Osteocyte (in vitro differentiated cells): ENCODE data around the gene UBE2U. TPM values are rescaled to one million over a fixed set of nuclear protein-coding genes. Genes with fewer than 3 reads are reported as not detected.

Experiments used
- DNase-seq: peaks from one replicate; pipeline ENCODE4 v3.0.0; 2021; ENCODE audit warnings: mixed read lengths; ENCODE audit not compliant: unreplicated experiment; ENCODE audit errors: extremely low spot score
- H3K27ac Mint-ChIP-seq: one replicate; pipeline ENCODE4 v1.8.0; 2021; ENCODE audit warnings: mild to moderate bottlenecking, mixed read lengths; ENCODE audit not compliant: unreplicated experiment
- H3K27me3 Mint-ChIP-seq: one replicate; pipeline ENCODE4 v1.8.0; 2021; ENCODE audit warnings: mixed read lengths; ENCODE audit not compliant: unreplicated experiment
- H3K36me3 Mint-ChIP-seq: one replicate; pipeline ENCODE4 v1.8.0; 2021; ENCODE audit warnings: mixed read lengths; ENCODE audit not compliant: unreplicated experiment
- H3K4me1 Mint-ChIP-seq: one replicate; pipeline ENCODE4 v1.8.0; 2021; ENCODE audit warnings: mixed read lengths; ENCODE audit not compliant: unreplicated experiment
- H3K4me3 Mint-ChIP-seq: one replicate; pipeline ENCODE4 v1.8.0; 2021; ENCODE audit warnings: mild to moderate bottlenecking, moderate library complexity, mixed read lengths; ENCODE audit not compliant: unreplicated experiment
- H3K9me3 Mint-ChIP-seq: one replicate; pipeline ENCODE4 v1.8.0; 2021; ENCODE audit warnings: mixed read lengths; ENCODE audit not compliant: unreplicated experiment
- CTCF ChIP-seq: fragments of 200-600 bp; sonication (generic); IDR thresholded peaks from 2 replicates; pipeline ENCODE4 v1.5.0; 2021; ENCODE audit warnings: antibody characterized with exemption, mild to moderate bottlenecking, moderate library complexity
- total RNA-seq: library from RNA; stranded (reverse); gene quantifications from 2 replicates; pipeline ENCODE4 v1.2.1, GENCODE V29; 2021

Gene UBE2U
- total RNA-seq, 1 donor from 2014 or later: not detected

GRCh38 chr1:64265141-64265540, 61.7 kb downstream of the UBE2U start:
- Mint-ChIP-seq H3K27me3 (peaks cover 55% of the 10 kb centered on the region), H3K4me1 (no peaks in the 10 kb centered on the region), H3K27ac (no peak overlapping the region), H3K36me3 (no peaks in the 10 kb centered on the region), H3K4me3 (no peak overlapping the region), H3K9me3 (no peaks in the 10 kb centered on the region)
- DNase-seq: no peak
- no peak for TF ChIP-seq CTCF

- Mint-ChIP-seq H3K9me3 (no peaks in the 10 kb centered on the region), H3K4me1 (no peaks in the 10 kb centered on the region), H3K4me3 (no peak overlapping the region), H3K27ac (no peak overlapping the region), H3K27me3 (peaks cover 40% of the 10 kb centered on the region), H3K36me3 (no peaks in the 10 kb centered on the region)
- TF ChIP-seq CTCF: no peak
- no peak for DNase-seq
These were observed 63.6 kb downstream of the UBE2U start for GRCh38 chr1:64266991-64267390.

GRCh38 chr1:64268653-64269557, 65.5 kb downstream of the UBE2U start:
- no peak for DNase-seq
- H3K4me3 Mint-ChIP-seq: no peak overlapping the region
- H3K27me3 Mint-ChIP-seq: peaks cover 25% of the 10 kb centered on the region
- no peaks in the 10 kb centered on the region for H3K36me3 Mint-ChIP-seq
- H3K4me1 Mint-ChIP-seq: no peaks in the 10 kb centered on the region
- TF ChIP-seq CTCF: peak; percentile 88
- H3K9me3 Mint-ChIP-seq: no peaks in the 10 kb centered on the region
- no peak overlapping the region for H3K27ac Mint-ChIP-seq

GRCh38 chr1:64269558-64269884, 66.1 kb downstream of the UBE2U start:
- no peak for TF ChIP-seq CTCF
- no peaks in the 10 kb centered on the region for H3K9me3 Mint-ChIP-seq

GRCh38 chr1:64280001-64280400, 76.6 kb downstream of the UBE2U start:
- no peak for DNase-seq
- no peaks in the 10 kb centered on the region for H3K36me3 Mint-ChIP-seq
- no peaks in the 10 kb centered on the region for H3K9me3 Mint-ChIP-seq
- peaks cover 3% of the 10 kb centered on the region for H3K4me1 Mint-ChIP-seq
- H3K4me3 Mint-ChIP-seq: no peak overlapping the region
- H3K27me3 Mint-ChIP-seq: peaks cover 11% of the 10 kb centered on the region
- no peak overlapping the region for H3K27ac Mint-ChIP-seq
- TF ChIP-seq CTCF: no peak

More at GRCh38 chr1:64269558-64269884, 66.1 kb downstream of the UBE2U start:
- H3K4me3 Mint-ChIP-seq: no peak overlapping the region
- no peaks in the 10 kb centered on the region for H3K36me3 Mint-ChIP-seq
- no peak overlapping the region for H3K27ac Mint-ChIP-seq
- H3K4me1 Mint-ChIP-seq: no peaks in the 10 kb centered on the region
- H3K27me3 Mint-ChIP-seq: peaks cover 25% of the 10 kb centered on the region
- no peak for DNase-seq
